Measurements from ENCODE around the gene GAST.
A peak's percentile ranks its signal among the peaks of the same experiment; 100 is the strongest.

The GAST gene

GRCh38 chr17:41738801-41739112 is 26.6 kb downstream of the GAST start:
- H3K79me2 ChIP-seq (ENCODE audit: low read length): no peaks in the 10 kb centered on the region
- H3K27ac ChIP-seq (ENCODE audit: low read length): no peak overlapping the region
- H3K27me3 ChIP-seq (ENCODE audit: low read depth, low read length): peaks cover 4% of the 10 kb centered on the region; the same call in 1 of the 2 replicates
- no peaks in the 10 kb centered on the region for H4K20me1 ChIP-seq (ENCODE audit: insufficient read depth, low read length)
- no peak for TF ChIP-seq EZH2phosphoT487 (IDR thresholded peaks at IDR 0.05; ENCODE audit: low read depth)
- TF ChIP-seq CTCF (IDR thresholded peaks at IDR 0.05; ENCODE audit: low read depth, low read length): no peak
- H3K36me3 ChIP-seq (replicated peaks; ENCODE audit: low read depth, low read length): no peaks in the 10 kb centered on the region
- H3K4me1 ChIP-seq (ENCODE audit: low read length): peaks cover 7% of the 10 kb centered on the region
- H3K4me2 ChIP-seq (ENCODE audit: low read length): no peak overlapping the region
- H2AFZ ChIP-seq (ENCODE audit: low read depth, low read length): peak overlapping the region; percentile 99
- H3K9me3 ChIP-seq (ENCODE audit: insufficient read depth, low read length): no peaks in the 10 kb centered on the region
- H3K4me3 ChIP-seq (ENCODE audit: low read length): no peak overlapping the region
- H3K9ac ChIP-seq (ENCODE audit: low read length): no peak overlapping the region

- TF ChIP-seq CTCF (IDR thresholded peaks at IDR 0.05; ENCODE audit: low read depth, low read length) (no peak), EZH2phosphoT487 (IDR thresholded peaks at IDR 0.05; ENCODE audit: low read depth) (no peak)
- H2AFZ ChIP-seq (ENCODE audit: low read depth, low read length): no peak overlapping the region
- H3K9ac ChIP-seq (ENCODE audit: low read length): no peak overlapping the region
- no peak overlapping the region for H3K4me2 ChIP-seq (ENCODE audit: low read length)
- H3K9me3 ChIP-seq (ENCODE audit: insufficient read depth, low read length): no peaks in the 10 kb centered on the region
- H3K36me3 ChIP-seq (replicated peaks; ENCODE audit: low read depth, low read length): no peaks in the 10 kb centered on the region
- no peak overlapping the region for H3K4me3 ChIP-seq (ENCODE audit: low read length)
- no peak overlapping the region for H3K27ac ChIP-seq (ENCODE audit: low read length)
- H3K79me2 ChIP-seq (ENCODE audit: low read length): no peaks in the 10 kb centered on the region
- peaks cover 4% of the 10 kb centered on the region; the same call in 1 of the 2 replicates for H3K27me3 ChIP-seq (ENCODE audit: low read depth, low read length)
- no peaks in the 10 kb centered on the region for H4K20me1 ChIP-seq (ENCODE audit: insufficient read depth, low read length)
- H3K4me1 ChIP-seq (ENCODE audit: low read length): peaks cover 7% of the 10 kb centered on the region
Observed at GRCh38 chr17:41739661-41740352, 27.7 kb downstream of the GAST start.

GRCh38 chr17:41740506-41740905 is 28.4 kb downstream of the GAST start:
- Histone ChIP-seq H3K27me3 (ENCODE audit: low read depth, low read length) (peaks cover 4% of the 10 kb centered on the region; the same call in 1 of the 2 replicates), H3K9ac (ENCODE audit: low read length) (no peak overlapping the region), H3K4me3 (ENCODE audit: low read length) (no peak overlapping the region), H3K4me1 (ENCODE audit: low read length) (peaks cover 7% of the 10 kb centered on the region), H3K27ac (ENCODE audit: low read length) (no peak overlapping the region), H3K36me3 (replicated peaks; ENCODE audit: low read depth, low read length) (no peaks in the 10 kb centered on the region), H4K20me1 (ENCODE audit: insufficient read depth, low read length) (no peaks in the 10 kb centered on the region), H3K9me3 (ENCODE audit: insufficient read depth, low read length) (no peaks in the 10 kb centered on the region), H3K79me2 (ENCODE audit: low read length) (no peaks in the 10 kb centered on the region), H2AFZ (ENCODE audit: low read depth, low read length) (no peak overlapping the region), H3K4me2 (ENCODE audit: low read length) (no peak overlapping the region)
- TF ChIP-seq CTCF (IDR thresholded peaks at IDR 0.05; ENCODE audit: low read depth, low read length): no peak
- TF ChIP-seq EZH2phosphoT487 (IDR thresholded peaks at IDR 0.05; ENCODE audit: low read depth): no peak

GRCh38 chr17:41741709-41742108 is 29.6 kb downstream of the GAST start:
- no peaks in the 10 kb centered on the region for H3K36me3 ChIP-seq (replicated peaks; ENCODE audit: low read depth, low read length)
- H3K9me3 ChIP-seq (ENCODE audit: insufficient read depth, low read length): no peaks in the 10 kb centered on the region
- H3K79me2 ChIP-seq (ENCODE audit: low read length): no peaks in the 10 kb centered on the region
- peaks cover 7% of the 10 kb centered on the region for H3K27me3 ChIP-seq (ENCODE audit: low read depth, low read length)
- H2AFZ ChIP-seq (ENCODE audit: low read depth, low read length): no peak overlapping the region
- no peak overlapping the region for H3K4me2 ChIP-seq (ENCODE audit: low read length)
- H3K4me1 ChIP-seq (ENCODE audit: low read length): peaks cover 7% of the 10 kb centered on the region
- H3K4me3 ChIP-seq (ENCODE audit: low read length): no peak overlapping the region
- H3K9ac ChIP-seq (ENCODE audit: low read length): no peak overlapping the region
- no peak overlapping the region for H3K27ac ChIP-seq (ENCODE audit: low read length)
- TF ChIP-seq EZH2phosphoT487 (IDR thresholded peaks at IDR 0.05; ENCODE audit: low read depth) (no peak), CTCF (IDR thresholded peaks at IDR 0.05; ENCODE audit: low read depth, low read length) (no peak)
- no peaks in the 10 kb centered on the region for H4K20me1 ChIP-seq (ENCODE audit: insufficient read depth, low read length)
